ENCODE measurements around the gene RSF1. TPM values are rescaled to one million over a fixed set of nuclear protein-coding genes. Genes with fewer than 3 reads are reported as not detected.

RSF1 gene
- polyA plus RNA-seq, 1 donor (not counting 4 experiments of a cell fraction or from before 2014, with no cell fraction given): 20.9 TPM

DNA sequence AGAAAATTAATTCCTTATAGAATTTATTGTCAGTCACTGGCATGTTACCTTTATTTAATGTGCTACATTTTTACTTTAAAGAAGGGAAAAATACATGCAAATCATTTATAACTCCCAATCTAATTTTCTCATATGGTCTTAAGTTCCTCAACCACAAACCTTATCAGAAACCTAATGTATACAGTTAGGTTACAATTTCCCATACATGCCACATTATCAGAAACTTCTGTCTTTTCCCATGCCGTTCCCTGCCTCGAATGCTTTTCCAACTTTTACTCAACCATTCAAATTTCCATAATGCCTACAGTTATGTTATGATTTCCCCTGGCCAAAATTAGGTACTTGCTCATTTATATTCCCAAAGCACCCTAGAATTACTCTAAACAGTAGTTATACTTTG, 13.5 kb downstream of the RSF1 start:
- Histone ChIP-seq H3K9me3 (ENCODE audit: control insufficient read depth, low read depth, low read length) (no peaks in the 10 kb centered on the region), H4K20me1 (ENCODE audit: control insufficient read depth, extremely low read depth, insufficient read depth, low read length) (peaks cover 3% of the 10 kb centered on the region), H3K4me1 (ENCODE audit: control insufficient read depth, extremely low read depth, insufficient read depth, low read length) (peaks cover 4% of the 10 kb centered on the region), H3K27me3 (ENCODE audit: control insufficient read depth, extremely low read depth, insufficient read depth, low read length) (no peaks in the 10 kb centered on the region), H3K9me1 (ENCODE audit: control insufficient read depth, extremely low read depth, insufficient read depth, low read length) (no peaks in the 10 kb centered on the region), H3K4me3 (ENCODE audit: control insufficient read depth in 2 of 3, extremely low read depth in 1 of 3, insufficient read depth in 2 of 3, low read depth in 1 of 3, low read length in 3 of 3) (no peak overlapping the region), H3K27ac (ENCODE audit: control insufficient read depth, insufficient read depth, low read length) (no peak overlapping the region), H2AFZ (ENCODE audit: control insufficient read depth, low read length) (no peak overlapping the region), H3K4me2 (ENCODE audit: control insufficient read depth, extremely low read depth, insufficient read depth, low read depth, low read length) (no peak overlapping the region), H3K9ac (ENCODE audit: control insufficient read depth, extremely low read depth, insufficient read depth, low read length) (no peak overlapping the region), H3K36me3 (ENCODE audit: control insufficient read depth in 2 of 2, extremely low read depth in 1 of 2, insufficient read depth in 2 of 2, low read length in 2 of 2) (no peaks in the 10 kb centered on the region), H3K79me2 (ENCODE audit: control insufficient read depth, insufficient read depth, low read length) (peaks cover 83% of the 10 kb centered on the region)
- no peak for TF ChIP-seq CTCF (optimal IDR thresholded peaks at IDR 0.05 in 1 of 3, IDR thresholded peaks at IDR 0.05 in 1 of 3, conservative IDR thresholded peaks at IDR 0.05 in 1 of 3; ENCODE audit: extremely low read depth in 1 of 3, insufficient read depth in 2 of 3, low read length in 3 of 3)
- TF ChIP-seq EZH2 (IDR thresholded peaks at IDR 0.05; ENCODE audit: low read length): no peak
- DNase-seq (ENCODE audit: low read depth, low spot score) (no peak), FAIRE-seq (no peak)
- dilution Hi-C loops (cut with MboI; ENCODE audit: extremely low pct_ligation_motif_present, low sequenced_read_pairs): no loop called here

DNA sequence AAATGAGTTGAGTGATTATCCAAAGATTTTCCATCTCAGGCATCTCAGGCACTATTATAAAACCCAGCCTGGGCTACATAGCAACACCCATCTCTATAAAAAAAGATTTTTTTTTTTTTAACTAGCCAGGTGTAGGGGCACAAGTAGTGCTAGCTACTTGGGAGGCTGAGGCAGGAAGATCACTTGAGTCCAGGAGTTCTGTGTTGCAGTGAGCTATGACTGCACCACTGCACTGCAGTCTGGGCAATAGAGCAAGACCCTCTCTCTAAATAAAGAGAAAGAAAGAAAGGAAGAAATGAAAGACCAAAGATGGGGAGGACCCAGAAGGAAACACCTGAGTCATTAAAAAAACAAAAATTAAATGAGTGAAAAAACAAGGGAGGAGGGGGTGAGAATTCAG, 14.1 kb downstream of the RSF1 start:
- TF ChIP-seq CTCF (optimal IDR thresholded peaks at IDR 0.05 in 1 of 3, IDR thresholded peaks at IDR 0.05 in 1 of 3, conservative IDR thresholded peaks at IDR 0.05 in 1 of 3; ENCODE audit: extremely low read depth in 1 of 3, insufficient read depth in 2 of 3, low read length in 3 of 3): no peak
- no peak for TF ChIP-seq EZH2 (IDR thresholded peaks at IDR 0.05; ENCODE audit: low read length)
- no peak for FAIRE-seq

More for the DNA sequence above, 14.1 kb downstream of the RSF1 start:
- H4K20me1 ChIP-seq (ENCODE audit: control insufficient read depth, extremely low read depth, insufficient read depth, low read length): peaks cover 3% of the 10 kb centered on the region
- dilution Hi-C loops (cut with MboI; ENCODE audit: extremely low pct_ligation_motif_present, low sequenced_read_pairs): no loop called here
- H3K9me3 ChIP-seq (ENCODE audit: control insufficient read depth, low read depth, low read length): no peaks in the 10 kb centered on the region
- DNase-seq (ENCODE audit: low read depth, low spot score): no peak
- no peak overlapping the region for H3K4me2 ChIP-seq (ENCODE audit: control insufficient read depth, extremely low read depth, insufficient read depth, low read depth, low read length)
- no peaks in the 10 kb centered on the region for H3K36me3 ChIP-seq (ENCODE audit: control insufficient read depth in 2 of 2, extremely low read depth in 1 of 2, insufficient read depth in 2 of 2, low read length in 2 of 2)
- no peaks in the 10 kb centered on the region for H3K9me1 ChIP-seq (ENCODE audit: control insufficient read depth, extremely low read depth, insufficient read depth, low read length)
- no peak overlapping the region for H2AFZ ChIP-seq (ENCODE audit: control insufficient read depth, low read length)
- H3K4me1 ChIP-seq (ENCODE audit: control insufficient read depth, extremely low read depth, insufficient read depth, low read length): peaks cover 4% of the 10 kb centered on the region
- no peak overlapping the region for H3K27ac ChIP-seq (ENCODE audit: control insufficient read depth, insufficient read depth, low read length)
- no peaks in the 10 kb centered on the region for H3K27me3 ChIP-seq (ENCODE audit: control insufficient read depth, extremely low read depth, insufficient read depth, low read length)
- H3K79me2 ChIP-seq (ENCODE audit: control insufficient read depth, insufficient read depth, low read length): peaks cover 83% of the 10 kb centered on the region
- no peak overlapping the region for H3K4me3 ChIP-seq (ENCODE audit: control insufficient read depth in 2 of 3, extremely low read depth in 1 of 3, insufficient read depth in 2 of 3, low read depth in 1 of 3, low read length in 3 of 3)
- H3K9ac ChIP-seq (ENCODE audit: control insufficient read depth, extremely low read depth, insufficient read depth, low read length): no peak overlapping the region
